Gastrocnemius medialis (tissue), 4 donors: ENCODE results near the gene ABTB2.

Experiments used
- POLR2A ChIP-seq, 2 donors: fragments of 450-650 bp; IDR thresholded peaks; one replicate each; pipeline ENCODE4 v1.6.1; 2017; ENCODE audit warnings: antibody characterized with exemption in 2 of 2, mild to moderate bottlenecking in 2 of 2, moderate library complexity in 2 of 2
- TF ChIP-seq, protein P1 (sequence below), 5 experiments: fragments of 450-650 bp in 3 of 5; fragments of 200-600 bp in 2 of 5; sonication (generic) in 2 of 5; IDR thresholded peaks in 4 of 5; conservative IDR thresholded peaks in 1 of 5; 1 replicate in 4 of 5; 2 replicates in 1 of 5; pipeline ENCODE4 v1.5.1; 2016 to 2019; ENCODE audit warnings: antibody characterized with exemption in 5 of 5, mild to moderate bottlenecking in 3 of 5, moderate library complexity in 3 of 5

DNA sequence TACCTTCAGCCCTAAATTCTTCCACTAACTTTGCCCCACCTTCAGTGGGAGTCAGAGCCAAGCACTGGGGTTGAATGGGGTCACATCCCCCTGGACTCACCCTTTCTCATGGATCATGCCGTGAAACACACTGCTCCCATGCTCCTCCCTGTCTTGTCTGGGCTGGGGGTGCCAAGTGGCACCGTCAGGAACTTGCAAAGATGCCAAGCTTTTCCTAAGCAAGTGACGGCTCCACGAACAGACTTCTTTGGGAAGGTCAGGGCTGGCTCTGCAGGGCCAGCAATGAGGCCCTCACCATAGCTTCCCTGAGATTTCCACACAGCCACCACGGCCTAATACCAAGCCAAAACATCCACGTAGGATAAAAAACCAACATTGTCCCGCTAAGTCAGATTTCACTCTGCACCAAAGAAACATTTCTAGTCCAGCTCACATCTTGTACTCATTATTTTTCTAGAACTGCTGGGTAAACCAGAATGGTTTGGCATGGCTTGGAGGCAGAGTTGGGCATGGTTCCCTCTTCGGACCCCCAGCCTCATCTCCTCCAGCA is 175.9 kb downstream of the ABTB2 start:
- TF ChIP-seq, protein P1, sequence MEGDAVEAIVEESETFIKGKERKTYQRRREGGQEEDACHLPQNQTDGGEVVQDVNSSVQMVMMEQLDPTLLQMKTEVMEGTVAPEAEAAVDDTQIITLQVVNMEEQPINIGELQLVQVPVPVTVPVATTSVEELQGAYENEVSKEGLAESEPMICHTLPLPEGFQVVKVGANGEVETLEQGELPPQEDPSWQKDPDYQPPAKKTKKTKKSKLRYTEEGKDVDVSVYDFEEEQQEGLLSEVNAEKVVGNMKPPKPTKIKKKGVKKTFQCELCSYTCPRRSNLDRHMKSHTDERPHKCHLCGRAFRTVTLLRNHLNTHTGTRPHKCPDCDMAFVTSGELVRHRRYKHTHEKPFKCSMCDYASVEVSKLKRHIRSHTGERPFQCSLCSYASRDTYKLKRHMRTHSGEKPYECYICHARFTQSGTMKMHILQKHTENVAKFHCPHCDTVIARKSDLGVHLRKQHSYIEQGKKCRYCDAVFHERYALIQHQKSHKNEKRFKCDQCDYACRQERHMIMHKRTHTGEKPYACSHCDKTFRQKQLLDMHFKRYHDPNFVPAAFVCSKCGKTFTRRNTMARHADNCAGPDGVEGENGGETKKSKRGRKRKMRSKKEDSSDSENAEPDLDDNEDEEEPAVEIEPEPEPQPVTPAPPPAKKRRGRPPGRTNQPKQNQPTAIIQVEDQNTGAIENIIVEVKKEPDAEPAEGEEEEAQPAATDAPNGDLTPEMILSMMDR (IDR thresholded peaks at IDR 0.05 in 4 of 5, conservative IDR thresholded peaks at IDR 0.05 in 1 of 5) = no peak
- no peak for TF ChIP-seq POLR2A (IDR thresholded peaks at IDR 0.05)
